GM12875 (cell line): Measurements from ENCODE around the gene PLET1.

Experiments
- H3K4me3 ChIP-seq: one replicate; pipeline ENCODE4 v1.5.1; 2011; ENCODE audit warnings: low read depth, low read length, control low read depth
- CTCF ChIP-seq: IDR thresholded peaks from 2 replicates; pipeline ENCODE4 v1.5.1; 2011; ENCODE audit warnings: low read depth, mild to moderate bottlenecking, control low read depth, inconsistent platforms, low read length, moderate library complexity, borderline replicate concordance; ENCODE audit not compliant: insufficient read depth

PLET1 gene

GRCh38 chr11:112285841-112286311 is 25.2 kb upstream of the PLET1 start:
- H3K4me3 ChIP-seq = no peak overlapping the region
- TF ChIP-seq CTCF = no peak

- no peak overlapping the region for H3K4me3 ChIP-seq
- TF ChIP-seq CTCF = no peak
Measured at GRCh38 chr11:112281726-112282125, 21.1 kb upstream of the PLET1 start.

- H3K4me3 ChIP-seq = peak overlapping the region; percentile 48
- TF ChIP-seq CTCF = peak; percentile 71
Measured at GRCh38 chr11:112280268-112281126, 19.8 kb upstream of the PLET1 start.

- TF ChIP-seq CTCF = peak; percentile 89
- H3K4me3 ChIP-seq = peak overlapping the region; percentile 48
Measured at GRCh38 chr11:112279901-112280267, 19.2 kb upstream of the PLET1 start.

- TF ChIP-seq CTCF = no peak
- no peak overlapping the region for H3K4me3 ChIP-seq
Measured at GRCh38 chr11:112278803-112279202, 18.1 kb upstream of the PLET1 start.

- no peak for TF ChIP-seq CTCF
Measured at GRCh38 chr11:112277941-112278340, 17.3 kb upstream of the PLET1 start.

GRCh38 chr11:112277029-112277428 is 16.4 kb upstream of the PLET1 start:
- TF ChIP-seq CTCF = no peak
- no peak overlapping the region for H3K4me3 ChIP-seq

More at GRCh38 chr11:112277941-112278340, 17.3 kb upstream of the PLET1 start:
- no peak overlapping the region for H3K4me3 ChIP-seq
